Activated naive CD8-positive, alpha-beta T cell (primary cell): Measurements from ENCODE around the gene TMEM235.
"Not testable (repeated sequence)": the region's sequence is repeated elsewhere in the genome, so short reads cannot be mapped to it uniquely, and the experiment has no call there.

Source experiments
- H3K27ac Mint-ChIP-seq: one replicate; pipeline ENCODE4 v1.8.0; 2021; ENCODE audit warnings: mixed read lengths
- H3K27me3 Mint-ChIP-seq: one replicate; pipeline ENCODE4 v1.8.0; 2021; ENCODE audit warnings: mixed read lengths
- H3K36me3 Mint-ChIP-seq: one replicate; pipeline ENCODE4 v1.8.0; 2021; ENCODE audit warnings: mixed read lengths
- H3K4me1 Mint-ChIP-seq: one replicate; pipeline ENCODE4 v1.8.0; 2021; ENCODE audit warnings: low read depth, mixed read lengths
- H3K4me3 Mint-ChIP-seq: one replicate; pipeline ENCODE4 v1.8.0; 2021; ENCODE audit warnings: mild to moderate bottlenecking, mixed read lengths
- H3K9me3 Mint-ChIP-seq: one replicate; pipeline ENCODE4 v1.8.0; 2021; ENCODE audit warnings: low read depth, mixed read lengths

Gene TMEM235

DNA sequence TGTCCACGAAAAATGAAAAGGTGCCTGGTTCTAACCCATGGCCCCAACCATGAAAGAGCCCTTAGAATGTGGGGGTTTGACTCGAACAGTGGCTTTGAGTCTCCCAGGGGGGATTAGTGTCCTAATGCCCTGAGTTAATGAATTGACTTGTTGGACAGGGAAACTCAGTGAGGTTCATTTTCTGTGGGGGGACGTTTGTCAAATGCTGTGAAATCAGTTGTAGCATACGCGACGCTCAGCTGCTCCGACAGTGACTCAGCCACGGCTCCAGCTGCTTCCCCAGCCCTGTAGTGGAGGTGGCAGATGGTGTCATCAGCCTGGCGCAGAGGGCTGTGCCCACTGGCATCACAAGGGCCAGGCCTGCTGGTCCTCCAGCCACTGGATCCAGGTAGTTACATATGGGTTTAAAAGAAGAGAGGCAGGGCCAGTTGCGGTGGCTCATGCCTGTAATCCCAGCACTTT lies 3.9 kb upstream of the TMEM235 start:
- peaks cover 7% of the 10 kb centered on the region for H3K27me3 Mint-ChIP-seq
- H3K4me3 Mint-ChIP-seq: no peak overlapping the region

GRCh38 chr17:78228176-78228575 lies 3.3 kb upstream of the TMEM235 start:
- no peak overlapping the region for H3K27ac Mint-ChIP-seq
- peaks cover 11% of the 10 kb centered on the region for H3K27me3 Mint-ChIP-seq
- peaks cover 8% of the 10 kb centered on the region for H3K4me1 Mint-ChIP-seq
- no peaks in the 10 kb centered on the region for H3K36me3 Mint-ChIP-seq
- no peak overlapping the region for H3K4me3 Mint-ChIP-seq
- no peaks in the 10 kb centered on the region for H3K9me3 Mint-ChIP-seq

More for the DNA sequence above, 3.9 kb upstream of the TMEM235 start:
- H3K4me1 Mint-ChIP-seq: peaks cover 4% of the 10 kb centered on the region
- no peaks in the 10 kb centered on the region for H3K36me3 Mint-ChIP-seq
- H3K27ac Mint-ChIP-seq: no peak overlapping the region
- no peaks in the 10 kb centered on the region for H3K9me3 Mint-ChIP-seq

DNA sequence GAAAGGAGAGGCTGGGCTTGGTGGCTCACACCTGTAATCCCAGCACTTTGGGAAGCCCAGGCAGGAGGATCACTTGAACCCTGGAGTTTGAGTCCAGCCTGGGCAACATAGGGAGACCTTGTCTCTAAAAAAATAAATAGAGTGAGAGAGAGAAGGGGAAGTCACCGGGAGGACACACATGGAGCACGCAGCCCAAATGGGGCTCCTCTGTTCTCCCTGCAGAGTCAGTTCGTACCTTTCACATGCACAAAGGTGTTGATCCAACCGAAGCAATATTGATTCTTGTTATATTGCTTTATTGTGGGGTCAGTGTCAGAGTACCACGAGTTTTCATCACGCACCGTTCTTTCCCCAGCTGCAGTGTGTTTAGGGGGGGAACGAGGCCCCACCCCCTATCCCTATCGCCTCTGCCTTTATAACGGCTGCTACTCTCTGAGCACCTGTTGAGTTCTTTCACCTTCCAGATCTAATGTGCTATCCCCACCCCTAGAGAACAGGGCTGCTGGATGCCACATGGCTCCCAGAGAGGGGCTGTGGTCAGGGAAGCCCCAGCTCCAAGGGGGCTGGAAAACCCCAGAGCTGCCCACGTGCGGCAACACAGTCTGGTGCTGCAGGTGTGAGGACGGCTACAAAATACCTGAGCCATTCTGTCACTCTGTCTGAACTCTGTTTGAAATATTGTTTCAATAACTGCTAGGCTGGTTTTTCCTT lies 1.0 kb upstream of the TMEM235 start:
- Mint-ChIP-seq H3K27me3 (peaks cover 11% of the 10 kb centered on the region), H3K9me3 (no peaks in the 10 kb centered on the region), H3K4me1 (peaks cover 8% of the 10 kb centered on the region), H3K36me3 (no peaks in the 10 kb centered on the region), H3K4me3 (no peak overlapping the region), H3K27ac (no peak overlapping the region)

GRCh38 chr17:78231991-78232858 lies 794 bp downstream of the TMEM235 start:
- Mint-ChIP-seq H3K4me1 (peaks cover 8% of the 10 kb centered on the region), H3K27ac (no peak overlapping the region), H3K36me3 (no peaks in the 10 kb centered on the region), H3K9me3 (no peaks in the 10 kb centered on the region), H3K4me3 (no peak overlapping the region), H3K27me3 (peaks cover 11% of the 10 kb centered on the region)

DNA sequence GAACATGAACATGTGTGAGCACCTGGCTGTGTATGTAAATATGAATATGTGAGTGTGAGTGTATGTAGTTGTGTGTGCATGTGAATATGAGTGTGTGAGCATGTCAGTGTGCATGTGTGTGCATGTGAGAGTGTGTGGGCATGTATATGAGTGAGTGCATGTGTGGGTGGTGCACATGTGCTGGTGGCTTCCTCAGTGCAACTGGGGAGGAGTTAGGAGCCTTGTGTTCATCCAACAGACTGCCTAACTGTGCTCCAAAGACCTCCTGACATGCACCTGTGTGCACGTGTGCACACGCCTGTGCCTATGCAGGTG lies 1.4 kb downstream of the TMEM235 start:
- peaks cover 9% of the 10 kb centered on the region for H3K27me3 Mint-ChIP-seq
- H3K36me3 Mint-ChIP-seq: no peaks in the 10 kb centered on the region
- H3K27ac Mint-ChIP-seq: no peak overlapping the region
- peak overlapping the region; percentile 3 for H3K4me3 Mint-ChIP-seq
- H3K4me1 Mint-ChIP-seq: peaks cover 8% of the 10 kb centered on the region
- H3K9me3 Mint-ChIP-seq: no peaks in the 10 kb centered on the region

DNA sequence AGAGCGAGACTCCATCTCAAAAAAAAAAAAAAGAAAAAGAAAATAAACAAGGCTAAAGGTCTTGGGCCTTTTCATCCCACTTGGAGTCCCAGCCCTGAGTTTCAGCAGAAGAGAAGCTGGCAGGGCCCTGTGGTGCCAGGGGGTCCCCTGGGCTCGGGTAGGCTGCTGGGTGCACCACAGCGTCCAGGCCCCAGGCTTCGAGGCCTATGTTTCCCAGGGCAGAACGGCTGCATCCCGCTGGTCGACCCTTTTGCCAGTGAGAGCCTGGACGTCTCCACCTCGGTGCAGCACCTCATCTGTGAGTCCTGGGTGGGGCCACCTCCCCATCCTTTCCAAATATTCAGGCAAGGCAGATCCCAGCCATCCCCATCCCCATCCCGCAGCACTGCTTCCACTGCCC lies 2.2 kb downstream of the TMEM235 start:
- Mint-ChIP-seq H3K27ac (no peak overlapping the region), H3K27me3 (peaks cover 9% of the 10 kb centered on the region), H3K4me3 (no peak overlapping the region), H3K36me3 (no peaks in the 10 kb centered on the region), H3K4me1 (peaks cover 8% of the 10 kb centered on the region), H3K9me3 (no peaks in the 10 kb centered on the region)

DNA sequence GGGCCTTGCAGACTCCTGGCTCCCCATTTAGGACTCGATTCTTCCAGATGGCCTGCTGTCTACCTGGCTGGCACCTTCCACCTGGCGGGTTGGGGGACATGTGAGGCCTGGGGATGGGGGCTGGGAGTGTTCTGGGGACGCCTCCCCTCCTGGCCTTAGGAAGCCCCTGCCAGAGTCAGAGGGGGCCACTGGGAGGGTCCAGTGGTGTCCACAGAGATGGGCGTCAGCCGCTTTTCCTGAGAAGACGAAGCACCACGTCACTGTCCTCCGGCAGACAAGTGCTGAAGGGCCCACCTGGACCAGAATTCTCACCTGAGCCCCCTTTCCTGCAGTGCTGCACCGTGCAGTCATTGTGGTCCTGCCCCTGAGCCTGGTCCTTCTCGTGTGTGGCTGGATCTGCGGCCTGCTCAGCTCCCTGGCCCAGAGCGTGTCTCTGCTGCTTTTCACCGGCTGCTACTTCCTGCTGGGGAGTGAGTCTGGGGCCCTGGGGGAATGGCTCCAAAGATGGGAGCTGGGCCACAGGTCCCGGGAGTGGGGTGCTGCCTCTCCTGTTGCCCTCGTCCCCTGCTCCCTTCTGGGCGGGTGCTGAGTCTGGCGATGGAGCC lies 2.9 kb downstream of the TMEM235 start:
- Mint-ChIP-seq H3K27ac (no peak overlapping the region), H3K4me1 (peaks cover 8% of the 10 kb centered on the region), H3K9me3 (no peaks in the 10 kb centered on the region), H3K4me3 (no peak overlapping the region), H3K27me3 (peaks cover 9% of the 10 kb centered on the region), H3K36me3 (no peaks in the 10 kb centered on the region)

- not testable (repeated sequence) for H3K27me3 Mint-ChIP-seq, H3K36me3 Mint-ChIP-seq, H3K27ac Mint-ChIP-seq, H3K4me1 Mint-ChIP-seq, H3K4me3 Mint-ChIP-seq, H3K9me3 Mint-ChIP-seq
Measured at GRCh38 chr17:78235022-78235421, 3.6 kb downstream of the TMEM235 start.

DNA sequence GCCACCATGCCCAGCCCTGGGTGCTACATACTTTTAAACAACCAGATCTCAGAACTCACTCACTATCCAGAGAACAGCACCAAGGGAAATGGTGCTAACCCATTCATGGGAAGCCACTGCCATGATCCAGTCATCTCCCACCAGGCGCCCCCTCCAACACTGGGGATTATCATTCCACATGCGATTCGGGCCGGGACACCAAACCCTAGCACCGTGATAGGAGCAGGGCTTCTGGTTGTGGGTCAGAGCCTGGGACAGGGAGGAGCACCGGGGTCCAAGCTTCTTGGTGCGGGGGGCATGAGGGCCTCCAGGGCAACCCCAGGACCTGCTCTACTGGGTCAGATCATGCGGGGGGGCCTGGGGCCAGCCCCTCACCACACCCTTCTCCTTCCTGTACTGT lies 4.5 kb downstream of the TMEM235 start:
- Mint-ChIP-seq H3K9me3 (no peaks in the 10 kb centered on the region), H3K36me3 (no peaks in the 10 kb centered on the region), H3K27me3 (peaks cover 5% of the 10 kb centered on the region), H3K4me3 (no peak overlapping the region), H3K4me1 (peaks cover 4% of the 10 kb centered on the region), H3K27ac (no peak overlapping the region)

DNA sequence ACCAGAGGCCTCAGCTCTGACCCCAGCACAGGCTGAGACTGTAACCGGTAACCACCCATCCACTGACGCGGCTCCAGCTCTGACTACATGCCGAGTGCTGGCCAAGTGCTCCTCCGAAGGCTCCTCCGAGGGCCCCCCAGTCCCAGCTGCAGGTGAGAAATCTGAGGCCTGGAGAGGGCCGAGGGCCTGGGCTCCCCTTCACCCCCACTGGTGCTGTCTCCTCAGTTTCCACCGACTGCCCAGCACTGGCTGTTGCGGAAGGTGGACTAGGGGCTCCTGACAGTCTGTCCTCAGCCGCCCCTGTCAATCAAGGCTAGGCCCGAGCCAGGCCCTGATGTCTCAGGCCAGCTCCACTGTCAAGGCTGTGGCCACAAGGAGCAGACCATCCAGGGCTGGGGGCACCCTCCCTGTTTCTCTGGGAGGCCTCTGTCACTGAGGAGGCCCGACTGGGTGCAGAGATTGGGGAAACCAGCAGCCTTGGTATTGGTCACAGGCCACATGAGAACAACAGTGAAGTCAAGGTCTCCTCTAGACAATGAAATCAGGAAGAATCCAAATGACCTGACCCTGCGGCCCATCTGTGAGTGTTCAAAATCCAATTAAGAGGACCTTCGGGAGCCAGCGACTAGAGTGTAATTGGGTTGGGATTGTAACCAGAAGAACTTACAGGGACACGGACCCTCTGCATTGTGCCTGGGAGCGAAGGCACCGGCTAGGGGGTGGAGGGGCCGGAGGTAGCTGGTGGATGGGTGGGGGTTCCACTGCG lies 5.1 kb downstream of the TMEM235 start:
- Mint-ChIP-seq H3K9me3 (no peaks in the 10 kb centered on the region), H3K4me1 (peaks cover 4% of the 10 kb centered on the region), H3K36me3 (no peaks in the 10 kb centered on the region), H3K27ac (no peak overlapping the region), H3K27me3 (peaks cover 4% of the 10 kb centered on the region), H3K4me3 (no peak overlapping the region)

GRCh38 chr17:78237401-78238012 lies 6.1 kb downstream of the TMEM235 start:
- Mint-ChIP-seq H3K9me3 (no peaks in the 10 kb centered on the region), H3K4me3 (no peak overlapping the region), H3K27ac (no peak overlapping the region), H3K4me1 (peaks cover 4% of the 10 kb centered on the region), H3K27me3 (peaks cover 4% of the 10 kb centered on the region), H3K36me3 (no peaks in the 10 kb centered on the region)

DNA sequence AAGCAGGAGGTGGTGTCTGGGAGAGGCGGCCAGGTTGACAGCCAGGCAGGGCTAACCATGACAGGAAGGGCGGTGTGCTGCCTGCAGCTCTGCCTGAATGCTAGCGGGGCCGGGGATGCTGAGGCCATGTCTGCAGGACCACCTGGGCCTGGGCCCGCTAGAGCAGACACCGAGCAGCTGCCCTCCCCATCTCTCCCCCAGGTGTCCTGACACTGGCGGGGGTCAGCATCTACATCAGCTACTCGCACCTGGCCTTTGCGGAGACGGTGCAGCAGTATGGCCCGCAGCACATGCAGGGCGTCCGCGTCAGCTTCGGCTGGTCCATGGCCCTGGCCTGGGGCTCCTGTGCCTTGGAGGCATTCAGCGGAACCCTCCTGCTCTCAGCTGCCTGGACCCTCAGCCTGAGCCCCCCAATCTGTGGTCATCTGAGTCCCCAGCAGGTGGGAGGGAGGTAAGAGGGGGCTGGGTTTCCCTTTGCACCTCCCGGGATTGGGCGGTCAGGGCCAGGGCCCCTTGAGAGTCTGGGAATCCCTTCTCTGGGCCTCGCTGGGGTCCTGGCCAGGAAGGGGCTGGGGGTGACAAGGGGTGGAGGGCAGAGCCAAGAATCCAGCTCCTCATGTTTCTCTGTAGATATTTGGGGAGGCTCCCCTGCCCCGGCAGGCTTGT lies 7.5 kb downstream of the TMEM235 start:
- Mint-ChIP-seq H3K4me3 (no peak overlapping the region), H3K27me3 (no peaks in the 10 kb centered on the region), H3K27ac (no peak overlapping the region), H3K9me3 (no peaks in the 10 kb centered on the region), H3K4me1 (no peaks in the 10 kb centered on the region), H3K36me3 (no peaks in the 10 kb centered on the region)

DNA sequence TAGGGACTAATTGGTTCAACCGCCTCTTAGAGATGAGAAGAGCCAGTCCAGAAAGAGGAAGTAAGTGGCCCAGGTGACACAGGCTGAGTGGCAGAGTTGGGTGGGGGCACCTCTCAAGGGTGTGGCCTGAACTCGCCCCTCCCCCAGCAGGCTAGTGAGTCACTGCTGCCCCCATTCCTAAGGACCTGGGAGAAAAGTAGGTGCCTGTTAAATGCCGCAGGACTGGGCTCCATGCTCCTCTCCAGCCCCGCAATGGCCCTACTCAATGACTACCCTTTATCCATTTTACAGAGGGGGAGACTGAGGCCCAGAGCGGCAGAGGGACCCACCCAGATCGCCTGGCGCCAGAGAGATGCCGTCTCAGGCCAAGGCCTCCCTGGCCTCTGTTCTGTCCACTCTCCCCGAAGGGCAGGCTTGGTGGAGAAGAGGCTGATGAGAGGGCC lies 8.1 kb downstream of the TMEM235 start:
- no peaks in the 10 kb centered on the region for H3K9me3 Mint-ChIP-seq

More for the DNA sequence above, 8.1 kb downstream of the TMEM235 start:
- Mint-ChIP-seq H3K27me3 (no peaks in the 10 kb centered on the region), H3K4me3 (no peak overlapping the region), H3K27ac (no peak overlapping the region), H3K4me1 (no peaks in the 10 kb centered on the region), H3K36me3 (no peaks in the 10 kb centered on the region)
